GM12878 (cell line): Measurements from ENCODE around the gene TP73. TPM values are rescaled to one million over a fixed set of nuclear protein-coding genes. Genes with fewer than 3 reads are reported as not detected.

Experiments used
- ATAC-seq: fragments of 200-7000 bp; cut with Tn5 transposase; 3 replicates; pipeline ENCODE4 v1.9.1; 2020; ENCODE audit warnings: mild to moderate bottlenecking, moderate library complexity
- BruUV-seq: library from RNA; stranded (reverse); fragments of 400-500 nt; replicated peaks from 2 replicates; lab custom pipeline; 2021; lab: Mats Ljungman, UMichigan
- CTCF ChIA-PET: fragments of 300-600 bp; sonication (Branson Sonifier 250); formaldehyde crosslinking; extraction: SDS; loops from one replicate; lab custom pipeline; 2021; ENCODE audit warnings: inconsistent platforms; lab: Yijun Ruan, JAX
- POLR2A ChIA-PET: fragments of 350-600 bp; formaldehyde crosslinking; extraction: SDS; loops from one replicate; lab custom pipeline; 2021; ENCODE audit warnings: inconsistent platforms; lab: Charles Lee
- RAD21 ChIA-PET: fragments of 300-600 bp; sonication (Branson Sonifier 250); formaldehyde crosslinking; loops from one replicate; lab custom pipeline; 2023; ENCODE audit warnings: antibody characterized with exemption; ENCODE audit not compliant: unreplicated experiment; lab: Charles Lee
- SMC1A ChIA-PET: fragments of 300-600 bp; sonication (Branson Sonifier 250); formaldehyde crosslinking; loops from one replicate; lab custom pipeline; 2023; ENCODE audit not compliant: unreplicated experiment, uncharacterized antibody; lab: Charles Lee
- DNase-seq: peaks from one replicate; pipeline ENCODE4 v3.0.0-alpha.2; 2011; ENCODE audit warnings: low read depth, low spot score
- FAIRE-seq: peaks from 3 replicates; lab custom pipeline; 2011; peaks lifted over from hg19 to GRCh38; lab: Jason Lieb, UNC
- H2AFZ ChIP-seq: 2 replicates; pipeline ENCODE4 v1.6.0; 2011; ENCODE audit warnings: low read depth, low read length, control low read depth; ENCODE audit not compliant: control insufficient read depth
- H3K27ac ChIP-seq: 2 replicates; pipeline ENCODE4 v1.5.1; 2011; ENCODE audit warnings: control low read depth; ENCODE audit not compliant: control insufficient read depth, insufficient read depth
- H3K27me3 ChIP-seq, 2 experiments: replicated peaks in 1 of 2; 2 replicates each; pipeline versions ENCODE4 v1.6.0 to v1.6.1; 2011; ENCODE audit warnings: low read length in 1 of 2; ENCODE audit not compliant: control insufficient read depth in 2 of 2, insufficient read depth in 2 of 2
- H3K36me3 ChIP-seq, 2 experiments: 2 replicates each; pipeline ENCODE4 v1.5.1; 2011; ENCODE audit warnings: low read length in 1 of 2; ENCODE audit not compliant: control insufficient read depth in 2 of 2, insufficient read depth in 2 of 2
- H3K4me1 ChIP-seq: 2 replicates; pipeline ENCODE4 v1.6.1; 2011; ENCODE audit warnings: mild to moderate bottlenecking, low read length, moderate library complexity, mixed read lengths; ENCODE audit not compliant: control insufficient read depth, insufficient read depth
- H3K4me2 ChIP-seq: 2 replicates; pipeline ENCODE4 v1.6.0; 2011; ENCODE audit warnings: control low read depth; ENCODE audit not compliant: control insufficient read depth, insufficient read depth
- H3K4me3 ChIP-seq: fragments of 200-600 bp; sonication (generic); 2 replicates; pipeline ENCODE4 v1.5.1; 2016
- H3K79me2 ChIP-seq: 2 replicates; pipeline ENCODE4 v1.6.0; 2011; ENCODE audit warnings: low read length; ENCODE audit not compliant: control insufficient read depth, insufficient read depth
- H3K9ac ChIP-seq: 2 replicates; pipeline ENCODE4 v1.8.0; 2011; ENCODE audit warnings: low read length, control low read depth, mixed read lengths; ENCODE audit not compliant: control insufficient read depth, insufficient read depth
- H3K9me3 ChIP-seq: replicated peaks from 3 replicates; pipeline ENCODE4 v1.5.1; 2011; ENCODE audit warnings: mild to moderate bottlenecking, low read length; ENCODE audit not compliant: control insufficient read depth, insufficient read depth
- H4K20me1 ChIP-seq: 2 replicates; pipeline ENCODE4 v1.6.0; 2011; ENCODE audit not compliant: control insufficient read depth, insufficient read depth
- LARP7 ChIP-seq: fragments of 450-650 bp; IDR thresholded peaks from 2 replicates; pipeline ENCODE4 v1.6.1; 2017; ENCODE audit warnings: mild to moderate bottlenecking
- POLR2AphosphoS2 ChIP-seq: IDR thresholded peaks from 2 replicates; pipeline ENCODE4 v1.6.1; 2011; ENCODE audit warnings: low read depth, mild to moderate bottlenecking, low read length, improper control_type of control experiment, moderate library complexity
- POLR2AphosphoS5 ChIP-seq: IDR thresholded peaks from 2 replicates; pipeline ENCODE4 v1.6.1; 2011; ENCODE audit warnings: mild to moderate bottlenecking, low read length, inconsistent platforms
- STAT3 ChIP-seq: IDR thresholded peaks from 2 replicates; pipeline ENCODE4 v1.6.1; 2011; ENCODE audit warnings: low read depth, low read length, improper control_type of control experiment
- TCF7 ChIP-seq: IDR thresholded peaks from 2 replicates; pipeline ENCODE4 v1.6.1; 2014; ENCODE audit warnings: antibody characterized with exemption, borderline replicate concordance
- ZSCAN29 ChIP-seq: fragments of 450-650 bp; IDR thresholded peaks from 2 replicates; pipeline ENCODE4 v1.6.1; 2017; ENCODE audit warnings: mild to moderate bottlenecking, moderate library complexity
- WGBS: methylation state at CpG from one replicate; pipeline ENCODE4 v1.1.6; 2016; ENCODE audit warnings: low lambda C conversion rate; ENCODE audit not compliant: insufficient replicate concordance, insufficient coverage; ENCODE audit errors: missing lambda C conversion rate; 5-methylcytosine and 5-hydroxymethylcytosine counted together
- in situ Hi-C: fragments of 300-500 bp; cut with MboI; formaldehyde crosslinking; loops from 9 replicates; pipeline ENCODE4 v1.14.3; 2018; ENCODE audit warnings: mixed read lengths
- intact Hi-C: fragments of 100-400 bp; cut with micrococcal nuclease; formaldehyde crosslinking; loops from one replicate; pipeline ENCODE4 v1.14.2; 2022; ENCODE audit not compliant: unreplicated experiment
- polyA plus RNA-seq, 11 experiments: library from polyadenylated mRNA; depleted of rRNA in 4 of 11; unstranded in 6 of 11; stranded (reverse) in 5 of 11; fragments of >200 nt; fragmentation: Nextera tagmentation in 4 of 11; fragmentation: Illumina TruSeq in 1 of 11; extraction: Ambion mirVana in 4 of 11; extraction: Trizol in 1 of 11; gene quantifications; 1 replicate in 1 of 11; 2 replicates in 10 of 11; pipeline versions ENCODE4 v1.2.1 to v1.2.3, GENCODE V29; 2011 to 2016; ENCODE audit warnings: inconsistent platforms in 2 of 11, missing spikeins in 2 of 11, low read depth in 1 of 11
- total RNA-seq, 4 experiments: library from RNA; depleted of rRNA in 3 of 4; stranded (reverse); fragments of >200 nt in 3 of 4; fragmentation: Illumina TruSeq in 1 of 4; extraction: Trizol in 1 of 4; gene quantifications; 2 replicates each; pipeline versions ENCODE4 v1.2.1 to v1.2.3, GENCODE V29; 2013 to 2021
- TF ChIP-seq, protein P1 (sequence below): fragments of 450-650 bp; formaldehyde crosslinking; IDR thresholded peaks from 2 replicates; pipeline ENCODE4 v1.4.0; 2022; ENCODE audit warnings: mild to moderate bottlenecking, moderate library complexity

TP73 gene
- total and polyA plus RNA-seq, 10 of the 15 experiments (the other 5 are each of a cell fraction or from before 2014, with no cell fraction given) = 0.08 to 54.2 (median 14.9) TPM

DNA sequence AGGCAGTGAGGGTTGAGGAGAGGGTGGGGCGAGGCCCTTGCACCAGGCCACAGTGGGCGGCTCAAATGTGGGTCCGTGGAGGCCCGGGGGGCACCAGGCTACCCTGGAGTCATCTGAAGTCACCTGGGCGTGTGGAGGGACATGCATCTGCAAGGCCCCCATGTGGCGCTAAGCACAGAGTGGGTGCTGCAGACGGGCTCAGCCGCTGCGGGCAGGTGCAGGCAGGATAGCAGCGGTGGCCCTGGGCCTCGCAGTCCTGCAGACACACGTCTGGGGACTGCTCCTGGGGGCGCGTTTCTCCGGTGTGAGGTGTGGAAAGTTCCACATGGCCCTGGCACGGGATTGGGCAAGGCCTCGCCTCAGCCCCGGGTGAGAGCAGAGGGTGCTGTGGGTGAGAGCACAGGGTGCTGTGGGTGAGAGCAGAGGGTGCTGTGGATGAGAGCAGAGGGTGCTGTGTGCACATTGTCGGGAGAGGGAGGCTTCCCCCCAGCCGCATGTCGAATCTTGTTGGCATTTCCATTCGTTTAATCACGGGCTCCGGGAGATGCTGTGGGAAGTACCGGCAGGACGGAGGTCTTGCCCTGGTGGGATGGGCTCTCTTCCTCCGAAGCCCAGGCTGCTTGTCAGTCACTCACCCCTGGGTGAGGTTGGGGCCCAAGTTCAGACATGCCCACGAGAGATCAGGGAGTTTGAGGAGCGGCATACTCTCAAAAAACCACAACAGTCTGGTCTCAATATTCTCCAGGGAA lies 46.5 kb downstream of the TP73 start:
- Histone ChIP-seq H3K4me3 (no peak overlapping the region), H3K4me1 (no peaks in the 10 kb centered on the region), H3K4me2 (no peak overlapping the region), H3K27me3 (no peaks in the 10 kb centered on the region), H3K9me3 (no peaks in the 10 kb centered on the region), H3K79me2 (no peaks in the 10 kb centered on the region), H4K20me1 (no peaks in the 10 kb centered on the region), H2AFZ (no peak overlapping the region), H3K9ac (no peak overlapping the region), H3K36me3 (peaks cover 0 to 12% of the 10 kb centered on the region in 2 experiments; a peak in 3 of 4 replicates), H3K27ac (no peak overlapping the region)
- intact Hi-C loops = no loop called here
- in situ Hi-C loops = no loop called here
- WGBS = 68% methylated on average over 29 of the region's 29 CpGs
- ATAC-seq (no peak), FAIRE-seq (no peak), DNase-seq (no peak)
- ChIA-PET CTCF (no interaction called here), POLR2A (interaction anchor here (0.5 kb wide), 1 partner anchor 73 kb away, joined by 3 read pairs; no protein-coding TSS in a partner anchor), SMC1A (no interaction called here), RAD21 (no interaction called here)
- TF ChIP-seq ZSCAN29 = no peak
- TF ChIP-seq, protein P1, sequence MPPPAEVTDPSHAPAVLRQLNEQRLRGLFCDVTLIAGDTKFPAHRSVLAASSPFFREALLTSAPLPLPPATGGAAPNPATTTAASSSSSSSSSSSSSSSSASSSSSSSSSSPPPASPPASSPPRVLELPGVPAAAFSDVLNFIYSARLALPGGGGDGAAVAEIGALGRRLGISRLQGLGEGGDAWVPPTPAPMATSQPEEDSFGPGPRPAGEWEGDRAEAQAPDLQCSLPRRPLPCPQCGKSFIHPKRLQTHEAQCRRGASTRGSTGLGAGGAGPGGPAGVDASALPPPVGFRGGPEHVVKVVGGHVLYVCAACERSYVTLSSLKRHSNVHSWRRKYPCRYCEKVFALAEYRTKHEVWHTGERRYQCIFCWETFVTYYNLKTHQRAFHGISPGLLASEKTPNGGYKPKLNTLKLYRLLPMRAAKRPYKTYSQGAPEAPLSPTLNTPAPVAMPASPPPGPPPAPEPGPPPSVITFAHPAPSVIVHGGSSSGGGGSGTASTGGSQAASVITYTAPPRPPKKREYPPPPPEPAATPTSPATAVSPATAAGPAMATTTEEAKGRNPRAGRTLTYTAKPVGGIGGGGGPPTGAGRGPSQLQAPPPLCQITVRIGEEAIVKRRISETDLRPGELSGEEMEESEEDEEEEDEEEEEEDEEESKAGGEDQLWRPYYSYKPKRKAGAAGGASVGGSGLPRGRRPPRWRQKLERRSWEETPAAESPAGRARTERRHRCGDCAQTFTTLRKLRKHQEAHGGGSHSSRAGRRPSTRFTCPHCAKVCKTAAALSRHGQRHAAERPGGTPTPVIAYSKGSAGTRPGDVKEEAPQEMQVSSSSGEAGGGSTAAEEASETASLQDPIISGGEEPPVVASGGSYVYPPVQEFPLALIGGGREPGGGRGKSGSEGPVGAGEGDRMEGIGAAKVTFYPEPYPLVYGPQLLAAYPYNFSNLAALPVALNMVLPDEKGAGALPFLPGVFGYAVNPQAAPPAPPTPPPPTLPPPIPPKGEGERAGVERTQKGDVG (CRISPR knock-in tag) = no peak
- TF ChIP-seq POLR2AphosphoS2 = no peak
- no peak for TF ChIP-seq TCF7
- TF ChIP-seq STAT3 = no peak
- no peak for TF ChIP-seq LARP7
- no peak for TF ChIP-seq POLR2AphosphoS5
- no TSS peak for BruUV-seq
